Esophagus muscularis mucosa (tissue), 4 donors: ENCODE data around the gene IFNA1. TPM values are rescaled to one million over a fixed set of nuclear protein-coding genes. Genes with fewer than 3 reads are reported as not detected.

Experiments
- DNase-seq: peaks from one replicate; pipeline ENCODE4 v3.0.0-alpha.2; 2017; ENCODE audit errors: extremely low spot score
- H3K27ac ChIP-seq, 4 donors: fragments of 200-600 bp; sonication (generic); replicated peaks in 1 of 4; 1 replicate in 3 of 4; 2 replicates in 1 of 4; pipeline ENCODE4 v1.5.1; 2016 to 2019; ENCODE audit warnings: mild to moderate bottlenecking in 1 of 4
- H3K27me3 ChIP-seq, 4 donors: fragments of 200-600 bp; sonication (generic); one replicate each; pipeline versions ENCODE4 v1.5.1 to v1.6.0; 2016 to 2019
- H3K36me3 ChIP-seq, 4 donors: fragments of 200-600 bp; sonication (generic); one replicate each; pipeline ENCODE4 v1.5.1; 2016 to 2019
- H3K4me1 ChIP-seq, 4 donors: fragments of 200-600 bp; sonication (generic); one replicate each; pipeline ENCODE4 v1.5.1; 2016 to 2019
- H3K4me3 ChIP-seq, 4 donors: fragments of 200-600 bp; sonication (generic); 1 replicate in 2 of 4; 2 replicates in 2 of 4; pipeline ENCODE4 v1.5.1; 2016 to 2019; ENCODE audit warnings: mild to moderate bottlenecking in 4 of 4, moderate library complexity in 1 of 4
- H3K9me3 ChIP-seq, 4 donors: fragments of 200-600 bp; sonication (generic); 1 replicate in 3 of 4; 2 replicates in 1 of 4; pipeline ENCODE4 v1.5.1; 2016 to 2019
- EP300 ChIP-seq: sonication (generic); formaldehyde crosslinking; IDR thresholded peaks from one replicate; pipeline ENCODE4 v1.6.1; 2017; ENCODE audit warnings: antibody characterized with exemption
- POLR2A ChIP-seq: fragments of 450-650 bp; IDR thresholded peaks from one replicate; pipeline ENCODE4 v1.6.1; 2017; ENCODE audit warnings: antibody characterized with exemption, moderate library complexity, mild to moderate bottlenecking, low read depth
- POLR2AphosphoS5 ChIP-seq, 2 donors: sonication (generic); formaldehyde crosslinking; IDR thresholded peaks; one replicate each; pipeline ENCODE4 v1.6.1; 2017; ENCODE audit warnings: antibody characterized with exemption in 2 of 2
- WGBS: methylation state at CpG from one replicate; pipeline ENCODE4 v1.1.5; 2018; 5-methylcytosine and 5-hydroxymethylcytosine counted together
- intact Hi-C: fragments of 100-400 bp; cut with DNase I; formaldehyde crosslinking; loops from one replicate; pipeline ENCODE4 v1.15.1; 2023
- total RNA-seq, 4 donors: library from RNA; depleted of rRNA; stranded (reverse); fragments of >200 nt; gene quantifications; one replicate each; pipeline versions ENCODE4 v1.1.0 to v1.2.1, GENCODE V29; 2016
- TF ChIP-seq, protein P1 (sequence below), 3 experiments: fragments of 200-600 bp in 2 of 3; fragments of 450-650 bp in 1 of 3; sonication (generic) in 2 of 3; IDR thresholded peaks; one replicate each; pipeline ENCODE4 v1.5.1; 2017 to 2019; ENCODE audit warnings: antibody characterized with exemption in 3 of 3, mild to moderate bottlenecking in 2 of 3, moderate library complexity in 1 of 3

The IFNA1 gene
- total RNA-seq, 4 donors from 2014 or later, result not detected

DNA sequence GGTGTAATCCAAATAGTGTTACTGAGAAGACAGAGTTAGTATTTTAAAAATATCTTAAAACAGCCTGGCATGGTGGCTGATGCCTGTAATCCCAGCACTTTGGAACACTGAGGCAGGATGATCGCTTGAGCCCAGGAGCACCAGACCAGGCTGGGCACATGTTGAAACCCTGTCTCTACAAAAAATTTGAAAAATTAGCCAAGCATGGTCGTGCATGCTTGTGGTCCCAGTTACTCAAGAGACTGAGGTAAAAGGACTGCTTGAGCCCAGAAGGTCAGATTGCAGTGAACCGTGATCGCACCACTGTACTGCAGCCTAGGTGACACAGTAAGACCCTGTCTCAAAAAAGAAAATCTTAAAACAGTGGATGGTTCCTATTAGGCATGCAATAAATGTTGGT is 12.4 kb downstream of the IFNA1 start:
- Histone ChIP-seq H3K36me3 (no peaks in the 10 kb centered on the region), H3K4me1 (no peaks in the 10 kb centered on the region), H3K4me3 (no peak overlapping the region), H3K27ac (no peak overlapping the region), H3K27me3 (no peaks in the 10 kb centered on the region), H3K9me3 (no peaks in the 10 kb centered on the region)
- DNase-seq, result no peak
- TF ChIP-seq, protein P1, sequence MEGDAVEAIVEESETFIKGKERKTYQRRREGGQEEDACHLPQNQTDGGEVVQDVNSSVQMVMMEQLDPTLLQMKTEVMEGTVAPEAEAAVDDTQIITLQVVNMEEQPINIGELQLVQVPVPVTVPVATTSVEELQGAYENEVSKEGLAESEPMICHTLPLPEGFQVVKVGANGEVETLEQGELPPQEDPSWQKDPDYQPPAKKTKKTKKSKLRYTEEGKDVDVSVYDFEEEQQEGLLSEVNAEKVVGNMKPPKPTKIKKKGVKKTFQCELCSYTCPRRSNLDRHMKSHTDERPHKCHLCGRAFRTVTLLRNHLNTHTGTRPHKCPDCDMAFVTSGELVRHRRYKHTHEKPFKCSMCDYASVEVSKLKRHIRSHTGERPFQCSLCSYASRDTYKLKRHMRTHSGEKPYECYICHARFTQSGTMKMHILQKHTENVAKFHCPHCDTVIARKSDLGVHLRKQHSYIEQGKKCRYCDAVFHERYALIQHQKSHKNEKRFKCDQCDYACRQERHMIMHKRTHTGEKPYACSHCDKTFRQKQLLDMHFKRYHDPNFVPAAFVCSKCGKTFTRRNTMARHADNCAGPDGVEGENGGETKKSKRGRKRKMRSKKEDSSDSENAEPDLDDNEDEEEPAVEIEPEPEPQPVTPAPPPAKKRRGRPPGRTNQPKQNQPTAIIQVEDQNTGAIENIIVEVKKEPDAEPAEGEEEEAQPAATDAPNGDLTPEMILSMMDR (IDR thresholded peaks at IDR 0.05), result no peak
- TF ChIP-seq EP300 (no peak), POLR2A (no peak), POLR2AphosphoS5 (IDR thresholded peaks at IDR 0.05) (no peak)
- intact Hi-C loops, result loop anchor here (5.0 kb wide), 1 partner anchor 135 kb away; no protein-coding TSS in a partner anchor
- 85% methylated on average over 4 of the region's 4 CpGs for WGBS

DNA sequence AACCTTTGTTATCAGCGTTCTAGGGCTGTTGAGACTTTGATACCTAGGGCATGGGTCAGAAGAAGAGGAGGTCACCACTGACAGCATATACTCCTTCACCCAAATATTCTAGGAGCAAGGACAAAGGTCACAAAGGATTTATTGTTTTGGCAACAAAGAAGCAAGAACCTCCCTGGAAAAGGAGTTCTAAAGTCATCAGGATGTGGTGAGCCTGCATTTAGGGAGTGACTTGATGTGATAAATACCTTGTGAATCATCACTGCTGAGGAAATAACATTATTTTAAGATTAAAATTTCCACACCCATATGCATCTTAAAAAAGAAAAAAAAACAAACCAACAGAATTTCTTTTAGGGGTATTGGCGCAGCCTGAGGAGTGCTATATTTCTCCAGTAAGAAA is 13.9 kb downstream of the IFNA1 start:
- no peak overlapping the region for H3K4me3 ChIP-seq
- no peaks in the 10 kb centered on the region for H3K4me1 ChIP-seq
- no peak for TF ChIP-seq POLR2AphosphoS5 (IDR thresholded peaks at IDR 0.05)
- TF ChIP-seq, protein P1 (IDR thresholded peaks at IDR 0.05), result no peak
- no peak for TF ChIP-seq POLR2A
- no peak for TF ChIP-seq EP300
- no peaks in the 10 kb centered on the region for H3K36me3 ChIP-seq
- intact Hi-C loops, result loop anchor here (5.0 kb wide), 1 partner anchor 137 kb away; no protein-coding TSS in a partner anchor
- 72% methylated on average over 2 of the region's 2 CpGs for WGBS
- no peaks in the 10 kb centered on the region for H3K9me3 ChIP-seq
- H3K27ac ChIP-seq, result no peak overlapping the region
- H3K27me3 ChIP-seq, result no peaks in the 10 kb centered on the region
- no peak for DNase-seq

DNA sequence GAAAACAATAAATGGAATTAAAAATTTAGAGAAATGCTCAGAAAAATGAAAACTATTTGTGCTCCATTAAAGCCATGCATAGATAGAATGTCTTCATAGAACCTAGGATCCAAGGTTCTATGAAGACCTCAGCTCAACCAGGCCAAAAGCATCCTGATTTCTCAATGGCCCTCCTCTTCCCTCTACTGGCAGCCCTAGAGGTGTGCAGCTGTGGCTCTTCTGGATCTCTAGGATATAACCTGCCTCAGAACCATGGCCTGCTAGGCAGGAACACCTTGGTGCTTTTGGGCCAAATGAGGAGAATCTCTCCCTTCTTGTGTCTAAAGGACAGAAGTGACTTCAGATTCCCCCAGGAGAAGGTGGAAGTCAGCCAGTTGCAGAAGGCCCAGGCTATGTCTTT is 15.1 kb downstream of the IFNA1 start:
- intact Hi-C loops, result no loop called here
- no peak for TF ChIP-seq EP300
- TF ChIP-seq, protein P1 (IDR thresholded peaks at IDR 0.05), result peak; percentile 25 to 52 (median 35)
- Histone ChIP-seq H3K36me3 (no peaks in the 10 kb centered on the region), H3K9me3 (no peaks in the 10 kb centered on the region), H3K4me3 (no peak overlapping the region), H3K4me1 (no peaks in the 10 kb centered on the region), H3K27me3 (no peaks in the 10 kb centered on the region), H3K27ac (no peak overlapping the region)
- DNase-seq, result no peak

DNA sequence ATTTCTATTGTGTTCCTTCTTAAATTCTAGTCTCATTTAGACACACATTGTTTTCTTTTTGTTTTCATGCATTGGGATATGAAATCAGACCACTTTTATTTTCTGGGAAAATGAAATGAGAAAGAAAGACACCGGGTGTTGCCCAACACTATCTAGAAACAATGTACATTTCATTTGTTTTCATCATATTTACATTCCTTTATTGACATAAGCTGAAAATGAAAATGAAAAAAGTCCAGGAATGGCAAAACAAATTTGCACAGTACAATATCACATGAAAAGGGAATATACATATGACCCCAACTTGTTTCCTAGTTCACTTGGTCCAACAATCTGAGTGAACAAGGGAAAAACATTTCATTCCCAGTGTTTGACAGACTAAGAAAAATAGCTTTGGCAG is 21.1 kb downstream of the IFNA1 start:
- no peak overlapping the region for H3K4me3 ChIP-seq
- intact Hi-C loops, result no loop called here
- no peak for DNase-seq
- H3K9me3 ChIP-seq, result peaks cover 0 to 16% (median 14%) of the 10 kb centered on the region in 4 donors
- 88% methylated on average over 1 of the region's 1 CpG for WGBS
- TF ChIP-seq, protein P1 (IDR thresholded peaks at IDR 0.05), result no peak
- TF ChIP-seq POLR2A, result no peak
- TF ChIP-seq EP300, result no peak
- TF ChIP-seq POLR2AphosphoS5 (IDR thresholded peaks at IDR 0.05), result no peak
- H3K4me1 ChIP-seq, result no peaks in the 10 kb centered on the region
- no peaks in the 10 kb centered on the region for H3K36me3 ChIP-seq
- H3K27me3 ChIP-seq, result peaks cover 0 to 4% (median 0%) of the 10 kb centered on the region in 4 donors
- H3K27ac ChIP-seq, result no peak overlapping the region

DNA sequence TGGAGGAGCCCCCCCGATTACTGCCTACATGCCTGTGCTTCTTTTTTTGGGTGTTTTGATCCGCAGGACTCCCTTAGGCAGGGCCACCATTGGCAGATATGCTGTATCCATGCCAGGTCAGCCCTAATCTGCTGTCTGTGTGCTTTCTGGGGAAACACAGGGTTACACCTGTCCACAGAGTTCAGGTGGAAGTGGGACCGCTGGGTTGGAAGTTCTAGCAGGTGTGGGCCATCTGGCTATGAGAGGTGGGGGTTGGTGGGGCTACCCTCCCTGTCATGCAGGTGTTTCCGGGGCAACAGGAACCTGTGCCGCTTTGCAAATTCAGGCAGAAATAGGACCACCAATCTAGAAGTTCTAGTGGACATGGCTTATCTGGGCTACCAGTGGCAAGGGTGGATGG is 24.9 kb downstream of the IFNA1 start:
- H3K27ac ChIP-seq, result no peak overlapping the region
- WGBS, result 94% methylated on average over 2 of the region's 5 CpGs
- peaks cover 0 to 16% (median 14%) of the 10 kb centered on the region in 4 donors for H3K9me3 ChIP-seq
- H3K4me1 ChIP-seq, result no peaks in the 10 kb centered on the region
- H3K4me3 ChIP-seq, result no peak overlapping the region
- TF ChIP-seq EP300 (no peak), POLR2AphosphoS5 (IDR thresholded peaks at IDR 0.05) (no peak), POLR2A (no peak)
- TF ChIP-seq, protein P1 (IDR thresholded peaks at IDR 0.05), result no peak
- no peaks in the 10 kb centered on the region for H3K36me3 ChIP-seq
- no peak for DNase-seq
- H3K27me3 ChIP-seq, result peaks cover 0 to 4% (median 0%) of the 10 kb centered on the region in 4 donors
- intact Hi-C loops, result no loop called here
